ENCODE measurements around the gene FCHSD1. TPM values are rescaled to one million over a fixed set of nuclear protein-coding genes. Genes with fewer than 3 reads are reported as not detected.

The FCHSD1 gene
- polyA plus RNA-seq, 1 of the 3 experiments (the other 2 are of a cell fraction): 49.2 TPM

DNA sequence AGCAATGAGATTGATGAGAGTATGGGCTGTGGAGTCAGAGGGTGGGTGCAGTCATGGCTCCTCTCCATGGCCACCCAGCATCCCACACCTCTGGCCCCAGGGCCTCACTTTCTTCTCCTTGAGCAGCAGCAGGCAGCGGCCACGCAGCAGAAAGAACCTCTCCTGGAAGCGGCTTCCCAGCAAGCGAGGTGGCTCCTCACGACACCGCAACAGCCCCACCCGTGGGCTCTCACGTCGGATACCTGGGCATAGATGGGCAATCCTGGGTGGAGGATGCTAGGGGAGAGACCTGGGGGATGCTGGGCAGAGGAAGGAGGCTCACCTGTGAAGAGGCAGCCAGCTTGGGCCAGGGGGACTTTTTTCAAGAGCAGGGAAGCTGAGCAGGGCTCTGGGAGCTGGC, 5.2 kb upstream of the FCHSD1 start:
- no peak for DNase-seq
- no peak overlapping the region for H2AFZ ChIP-seq (ENCODE audit: low read depth)
- no peak overlapping the region for H3K27ac ChIP-seq (ENCODE audit: low read depth in 2 of 2, low read length in 1 of 2)
- ChIA-PET POLR2A (interaction anchor here (1.5 kb wide), 1 partner anchor 9 kb away, joined by 5 read pairs; no protein-coding TSS in a partner anchor), CTCF (interaction anchor here (2.0 kb wide), 1 partner anchor 8 kb away, joined by 8 read pairs; no protein-coding TSS in a partner anchor)
- H3K4me3 ChIP-seq (ENCODE audit: low read depth in 2 of 2, low read length in 1 of 2): no peak overlapping the region
- H3K36me3 ChIP-seq (replicated peaks in 1 of 2; ENCODE audit: control insufficient read depth in 1 of 2, insufficient read depth in 2 of 2, low read length in 1 of 2): peaks cover 16 to 44% of the 10 kb centered on the region in 2 experiments
- no peaks in the 10 kb centered on the region for H3K9me3 ChIP-seq
- H3K27me3 ChIP-seq (ENCODE audit: insufficient read depth): no peaks in the 10 kb centered on the region
- no peaks in the 10 kb centered on the region for H3K9me2 ChIP-seq
- no peak overlapping the region for H3K4me2 ChIP-seq
- 98% methylated on average over 8 of the region's 9 CpGs for WGBS (ENCODE audit: low lambda C conversion rate)
- TF ChIP-seq TCF12 (IDR thresholded peaks at IDR 0.05) (no peak), MEF2A (IDR thresholded peaks at IDR 0.05; ENCODE audit: borderline replicate concordance, low read depth) (no peak)
- peaks cover 4 to 8% of the 10 kb centered on the region in 2 experiments; a peak in 3 of 4 replicates for H3K4me1 ChIP-seq (ENCODE audit: control insufficient read depth in 1 of 2, insufficient read depth in 2 of 2, low read depth in 1 of 2, low read length in 1 of 2)
- no peak overlapping the region for H3K9ac ChIP-seq
- H3K79me2 ChIP-seq (ENCODE audit: insufficient read depth): no peaks in the 10 kb centered on the region
- peaks cover 6% of the 10 kb centered on the region for H3F3A ChIP-seq (replicated peaks; ENCODE audit: insufficient read depth)
- H4K20me1 ChIP-seq (ENCODE audit: insufficient read depth): no peaks in the 10 kb centered on the region

DNA sequence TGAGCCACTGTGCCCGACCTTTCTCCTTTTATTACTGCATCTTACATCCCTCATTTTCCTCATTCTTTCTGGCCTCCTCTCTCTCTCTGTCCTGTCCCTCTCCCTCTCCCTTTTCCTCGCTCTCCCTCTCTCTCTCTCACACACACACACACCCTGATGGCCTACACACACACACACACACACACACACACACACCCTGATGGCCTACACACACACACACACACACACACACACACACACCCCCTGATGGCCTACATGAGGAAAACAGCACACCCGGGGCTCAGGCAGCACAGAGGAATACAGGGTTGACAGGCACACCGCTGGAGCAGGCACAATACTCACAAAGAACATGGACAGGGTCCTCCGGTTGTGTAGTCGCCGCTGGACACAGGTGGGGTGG, 3.8 kb upstream of the FCHSD1 start:
- H3K79me2 ChIP-seq (ENCODE audit: insufficient read depth): peaks cover 10% of the 10 kb centered on the region
- H4K20me1 ChIP-seq (ENCODE audit: insufficient read depth): no peaks in the 10 kb centered on the region
- no peak overlapping the region for H3K4me2 ChIP-seq
- no peaks in the 10 kb centered on the region for H3K27me3 ChIP-seq (ENCODE audit: insufficient read depth)
- CTCF ChIA-PET: interaction anchor here (1.4 kb wide), 1 partner anchor 314 kb away, joined by 5 read pairs; the partner anchor contains the start of gene RNF14
- no peak for DNase-seq
- peaks cover 12 to 44% of the 10 kb centered on the region in 2 experiments for H3K36me3 ChIP-seq (replicated peaks in 1 of 2; ENCODE audit: control insufficient read depth in 1 of 2, insufficient read depth in 2 of 2, low read length in 1 of 2)
- no peak overlapping the region for H3K4me3 ChIP-seq (ENCODE audit: low read depth in 2 of 2, low read length in 1 of 2)
- no peaks in the 10 kb centered on the region for H3K9me2 ChIP-seq
- H3K4me1 ChIP-seq (ENCODE audit: control insufficient read depth in 1 of 2, insufficient read depth in 2 of 2, low read depth in 1 of 2, low read length in 1 of 2): peaks cover 8 to 12% of the 10 kb centered on the region in 2 experiments; a peak in 3 of 4 replicates
- no peak overlapping the region for H3K9ac ChIP-seq
- POLR2A ChIA-PET: no interaction called here
- TF ChIP-seq POLR2AphosphoS5 (IDR thresholded peaks at IDR 0.05; ENCODE audit: low read depth, low read length): no peak
- no peak for TF ChIP-seq GATA2 (CRISPR knock-in tag; IDR thresholded peaks at IDR 0.05)
- TF ChIP-seq, protein P1, sequence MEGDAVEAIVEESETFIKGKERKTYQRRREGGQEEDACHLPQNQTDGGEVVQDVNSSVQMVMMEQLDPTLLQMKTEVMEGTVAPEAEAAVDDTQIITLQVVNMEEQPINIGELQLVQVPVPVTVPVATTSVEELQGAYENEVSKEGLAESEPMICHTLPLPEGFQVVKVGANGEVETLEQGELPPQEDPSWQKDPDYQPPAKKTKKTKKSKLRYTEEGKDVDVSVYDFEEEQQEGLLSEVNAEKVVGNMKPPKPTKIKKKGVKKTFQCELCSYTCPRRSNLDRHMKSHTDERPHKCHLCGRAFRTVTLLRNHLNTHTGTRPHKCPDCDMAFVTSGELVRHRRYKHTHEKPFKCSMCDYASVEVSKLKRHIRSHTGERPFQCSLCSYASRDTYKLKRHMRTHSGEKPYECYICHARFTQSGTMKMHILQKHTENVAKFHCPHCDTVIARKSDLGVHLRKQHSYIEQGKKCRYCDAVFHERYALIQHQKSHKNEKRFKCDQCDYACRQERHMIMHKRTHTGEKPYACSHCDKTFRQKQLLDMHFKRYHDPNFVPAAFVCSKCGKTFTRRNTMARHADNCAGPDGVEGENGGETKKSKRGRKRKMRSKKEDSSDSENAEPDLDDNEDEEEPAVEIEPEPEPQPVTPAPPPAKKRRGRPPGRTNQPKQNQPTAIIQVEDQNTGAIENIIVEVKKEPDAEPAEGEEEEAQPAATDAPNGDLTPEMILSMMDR (IDR thresholded peaks at IDR 0.05): no peak
- TF ChIP-seq, protein P2, sequence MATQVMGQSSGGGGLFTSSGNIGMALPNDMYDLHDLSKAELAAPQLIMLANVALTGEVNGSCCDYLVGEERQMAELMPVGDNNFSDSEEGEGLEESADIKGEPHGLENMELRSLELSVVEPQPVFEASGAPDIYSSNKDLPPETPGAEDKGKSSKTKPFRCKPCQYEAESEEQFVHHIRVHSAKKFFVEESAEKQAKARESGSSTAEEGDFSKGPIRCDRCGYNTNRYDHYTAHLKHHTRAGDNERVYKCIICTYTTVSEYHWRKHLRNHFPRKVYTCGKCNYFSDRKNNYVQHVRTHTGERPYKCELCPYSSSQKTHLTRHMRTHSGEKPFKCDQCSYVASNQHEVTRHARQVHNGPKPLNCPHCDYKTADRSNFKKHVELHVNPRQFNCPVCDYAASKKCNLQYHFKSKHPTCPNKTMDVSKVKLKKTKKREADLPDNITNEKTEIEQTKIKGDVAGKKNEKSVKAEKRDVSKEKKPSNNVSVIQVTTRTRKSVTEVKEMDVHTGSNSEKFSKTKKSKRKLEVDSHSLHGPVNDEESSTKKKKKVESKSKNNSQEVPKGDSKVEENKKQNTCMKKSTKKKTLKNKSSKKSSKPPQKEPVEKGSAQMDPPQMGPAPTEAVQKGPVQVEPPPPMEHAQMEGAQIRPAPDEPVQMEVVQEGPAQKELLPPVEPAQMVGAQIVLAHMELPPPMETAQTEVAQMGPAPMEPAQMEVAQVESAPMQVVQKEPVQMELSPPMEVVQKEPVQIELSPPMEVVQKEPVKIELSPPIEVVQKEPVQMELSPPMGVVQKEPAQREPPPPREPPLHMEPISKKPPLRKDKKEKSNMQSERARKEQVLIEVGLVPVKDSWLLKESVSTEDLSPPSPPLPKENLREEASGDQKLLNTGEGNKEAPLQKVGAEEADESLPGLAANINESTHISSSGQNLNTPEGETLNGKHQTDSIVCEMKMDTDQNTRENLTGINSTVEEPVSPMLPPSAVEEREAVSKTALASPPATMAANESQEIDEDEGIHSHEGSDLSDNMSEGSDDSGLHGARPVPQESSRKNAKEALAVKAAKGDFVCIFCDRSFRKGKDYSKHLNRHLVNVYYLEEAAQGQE (IDR thresholded peaks at IDR 0.05; ENCODE audit: low read depth, low read length): no peak
- TF ChIP-seq, protein P3, sequence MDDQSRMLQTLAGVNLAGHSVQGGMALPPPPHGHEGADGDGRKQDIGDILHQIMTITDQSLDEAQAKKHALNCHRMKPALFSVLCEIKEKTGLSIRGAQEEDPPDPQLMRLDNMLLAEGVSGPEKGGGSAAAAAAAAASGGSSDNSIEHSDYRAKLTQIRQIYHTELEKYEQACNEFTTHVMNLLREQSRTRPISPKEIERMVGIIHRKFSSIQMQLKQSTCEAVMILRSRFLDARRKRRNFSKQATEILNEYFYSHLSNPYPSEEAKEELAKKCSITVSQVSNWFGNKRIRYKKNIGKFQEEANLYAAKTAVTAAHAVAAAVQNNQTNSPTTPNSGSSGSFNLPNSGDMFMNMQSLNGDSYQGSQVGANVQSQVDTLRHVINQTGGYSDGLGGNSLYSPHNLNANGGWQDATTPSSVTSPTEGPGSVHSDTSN (IDR thresholded peaks at IDR 0.05): no peak
- no peak for TF ChIP-seq TCF12 (IDR thresholded peaks at IDR 0.05)
- no peak for TF ChIP-seq TAF1 (IDR thresholded peaks at IDR 0.05; ENCODE audit: borderline replicate concordance, low read depth, low read length)
- TF ChIP-seq, protein P4, sequence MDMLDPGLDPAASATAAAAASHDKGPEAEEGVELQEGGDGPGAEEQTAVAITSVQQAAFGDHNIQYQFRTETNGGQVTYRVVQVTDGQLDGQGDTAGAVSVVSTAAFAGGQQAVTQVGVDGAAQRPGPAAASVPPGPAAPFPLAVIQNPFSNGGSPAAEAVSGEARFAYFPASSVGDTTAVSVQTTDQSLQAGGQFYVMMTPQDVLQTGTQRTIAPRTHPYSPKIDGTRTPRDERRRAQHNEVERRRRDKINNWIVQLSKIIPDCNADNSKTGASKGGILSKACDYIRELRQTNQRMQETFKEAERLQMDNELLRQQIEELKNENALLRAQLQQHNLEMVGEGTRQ (IDR thresholded peaks at IDR 0.05; ENCODE audit: borderline replicate concordance, low read depth, low read length): no peak
- TF ChIP-seq, protein P5, sequence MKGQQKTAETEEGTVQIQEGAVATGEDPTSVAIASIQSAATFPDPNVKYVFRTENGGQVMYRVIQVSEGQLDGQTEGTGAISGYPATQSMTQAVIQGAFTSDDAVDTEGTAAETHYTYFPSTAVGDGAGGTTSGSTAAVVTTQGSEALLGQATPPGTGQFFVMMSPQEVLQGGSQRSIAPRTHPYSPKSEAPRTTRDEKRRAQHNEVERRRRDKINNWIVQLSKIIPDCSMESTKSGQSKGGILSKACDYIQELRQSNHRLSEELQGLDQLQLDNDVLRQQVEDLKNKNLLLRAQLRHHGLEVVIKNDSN (IDR thresholded peaks at IDR 0.05; ENCODE audit: borderline replicate concordance, low read depth): no peak
- TF ChIP-seq RXRA (IDR thresholded peaks at IDR 0.05; ENCODE audit: borderline replicate concordance, low read depth): no peak
- TF ChIP-seq, protein P6, sequence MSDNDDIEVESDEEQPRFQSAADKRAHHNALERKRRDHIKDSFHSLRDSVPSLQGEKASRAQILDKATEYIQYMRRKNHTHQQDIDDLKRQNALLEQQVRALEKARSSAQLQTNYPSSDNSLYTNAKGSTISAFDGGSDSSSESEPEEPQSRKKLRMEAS (IDR thresholded peaks at IDR 0.05; ENCODE audit: low read depth): no peak
- TF ChIP-seq FOXJ3 (CRISPR knock-in tag; IDR thresholded peaks at IDR 0.05): no peak
- TF ChIP-seq, protein P7, sequence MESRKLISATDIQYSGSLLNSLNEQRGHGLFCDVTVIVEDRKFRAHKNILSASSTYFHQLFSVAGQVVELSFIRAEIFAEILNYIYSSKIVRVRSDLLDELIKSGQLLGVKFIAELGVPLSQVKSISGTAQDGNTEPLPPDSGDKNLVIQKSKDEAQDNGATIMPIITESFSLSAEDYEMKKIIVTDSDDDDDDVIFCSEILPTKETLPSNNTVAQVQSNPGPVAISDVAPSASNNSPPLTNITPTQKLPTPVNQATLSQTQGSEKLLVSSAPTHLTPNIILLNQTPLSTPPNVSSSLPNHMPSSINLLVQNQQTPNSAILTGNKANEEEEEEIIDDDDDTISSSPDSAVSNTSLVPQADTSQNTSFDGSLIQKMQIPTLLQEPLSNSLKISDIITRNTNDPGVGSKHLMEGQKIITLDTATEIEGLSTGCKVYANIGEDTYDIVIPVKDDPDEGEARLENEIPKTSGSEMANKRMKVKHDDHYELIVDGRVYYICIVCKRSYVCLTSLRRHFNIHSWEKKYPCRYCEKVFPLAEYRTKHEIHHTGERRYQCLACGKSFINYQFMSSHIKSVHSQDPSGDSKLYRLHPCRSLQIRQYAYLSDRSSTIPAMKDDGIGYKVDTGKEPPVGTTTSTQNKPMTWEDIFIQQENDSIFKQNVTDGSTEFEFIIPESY (IDR thresholded peaks at IDR 0.05; ENCODE audit: borderline replicate concordance, low read depth): no peak
- TF ChIP-seq FOSL2 (IDR thresholded peaks at IDR 0.05; ENCODE audit: borderline replicate concordance, low read depth): no peak
- TF ChIP-seq NFIC (IDR thresholded peaks at IDR 0.05; ENCODE audit: borderline replicate concordance): no peak
- H3F3A ChIP-seq (replicated peaks; ENCODE audit: insufficient read depth): peaks cover 6% of the 10 kb centered on the region
- H2AFZ ChIP-seq (ENCODE audit: low read depth): no peak overlapping the region
- 90% methylated on average over 7 of the region's 7 CpGs for WGBS (ENCODE audit: low lambda C conversion rate)
- no peaks in the 10 kb centered on the region for H3K9me3 ChIP-seq
- no peak overlapping the region for H3K27ac ChIP-seq (ENCODE audit: low read depth in 2 of 2, low read length in 1 of 2)
